ENCODE measurements around the gene ACADSB.

GRCh38 chr10:123013456-123014419 is 4.9 kb downstream of the ACADSB start:
- TF ChIP-seq CTCF (IDR thresholded peaks at IDR 0.05 in 8 of 11, conservative IDR thresholded peaks at IDR 0.05 in 3 of 11) (no peak), POLR2A (IDR thresholded peaks at IDR 0.05) (no peak), POLR2AphosphoS5 (IDR thresholded peaks at IDR 0.05) (no peak)

Measured in spleen (tissue), 7 donors.